Measurements from ENCODE around the gene DNAAF1.

GRCh38 chr16:84183572-84183875, 38.4 kb downstream of the DNAAF1 start:
- TF ChIP-seq CTCF (IDR thresholded peaks at IDR 0.05; ENCODE audit: extremely low read depth in 1 of 2, insufficient read depth in 1 of 2, low read depth in 1 of 2, low read length in 2 of 2) = no peak
- TF ChIP-seq POLR2A (IDR thresholded peaks at IDR 0.05; ENCODE audit: low read depth, low read length) = no peak
- TF ChIP-seq FOS (IDR thresholded peaks at IDR 0.05; ENCODE audit: borderline replicate concordance, insufficient read depth, low read length) = no peak
- TF ChIP-seq EZH2 (IDR thresholded peaks at IDR 0.05; ENCODE audit: borderline replicate concordance, low read depth, low read length, severe bottlenecking) = no peak
- no peak for TF ChIP-seq MYC (IDR thresholded peaks at IDR 0.05; ENCODE audit: low read depth, low read length)
- no peak for TF ChIP-seq POLR2AphosphoS5 (IDR thresholded peaks at IDR 0.05; ENCODE audit: insufficient read depth, low read depth, low read length)
- TF ChIP-seq GATA2 (IDR thresholded peaks at IDR 0.05; ENCODE audit: insufficient read depth, insufficient read length, low read depth, low read length) = no peak
